ENCODE measurements around the gene DIAPH1. TPM values are rescaled to one million over a fixed set of nuclear protein-coding genes. Genes with fewer than 3 reads are reported as not detected.

The DIAPH1 gene
- total RNA-seq, 2 donors from 2014 or later = 186 to 268 TPM

DNA sequence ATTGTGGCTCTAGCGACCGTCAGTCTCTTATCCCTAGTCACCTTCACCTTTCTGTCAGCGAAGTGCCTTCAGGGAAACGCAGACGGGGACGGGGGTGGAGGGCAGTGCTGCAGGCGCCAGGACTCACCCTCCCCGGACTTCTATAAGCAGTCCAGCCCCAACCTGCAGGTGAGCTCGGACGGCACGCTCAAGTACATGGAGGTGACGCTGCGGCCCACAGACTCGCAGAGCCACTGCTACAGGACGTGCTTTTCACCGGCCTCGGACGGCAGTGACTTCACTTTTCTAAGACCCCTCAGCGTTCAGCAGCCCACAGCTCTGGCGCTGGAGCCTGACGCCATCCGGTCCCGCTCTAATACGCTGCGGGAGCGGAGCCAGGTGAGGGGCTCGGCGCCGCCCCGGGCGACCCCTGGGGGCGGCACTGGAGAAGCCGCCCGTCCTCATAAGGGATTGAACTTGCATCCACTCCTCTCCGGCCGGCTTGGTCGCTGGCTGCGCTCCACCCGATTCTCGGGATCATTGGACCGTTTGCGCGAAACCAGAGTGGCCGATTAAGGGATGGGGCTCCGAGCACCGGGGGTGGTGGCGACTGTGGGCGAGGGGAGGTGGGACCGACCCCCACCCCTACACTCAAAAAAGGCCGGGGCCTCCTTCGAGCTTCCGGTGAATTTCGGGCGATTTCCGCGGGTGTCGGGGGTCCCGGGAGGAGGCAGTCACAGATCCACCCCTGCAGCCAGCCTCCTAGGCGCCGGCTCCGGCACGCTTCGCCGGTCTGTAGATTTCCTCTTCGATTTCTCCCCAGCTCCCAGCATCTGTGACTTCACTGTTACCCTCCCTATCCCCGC is 127.3 kb downstream of the DIAPH1 start:
- no peaks in the 10 kb centered on the region for H3K9me3 Mint-ChIP-seq
- peak overlapping the region; percentile 72 for H3K4me3 Mint-ChIP-seq
- H3K27me3 Mint-ChIP-seq = peaks cover 68% of the 10 kb centered on the region
- ATAC-seq (replicated peaks) = no peak
- H3K36me3 Mint-ChIP-seq (ENCODE audit: low read depth) = peaks cover 12% of the 10 kb centered on the region
- no peak overlapping the region for H3K27ac Mint-ChIP-seq
- H3K4me1 Mint-ChIP-seq = peaks cover 9% of the 10 kb centered on the region

DNA sequence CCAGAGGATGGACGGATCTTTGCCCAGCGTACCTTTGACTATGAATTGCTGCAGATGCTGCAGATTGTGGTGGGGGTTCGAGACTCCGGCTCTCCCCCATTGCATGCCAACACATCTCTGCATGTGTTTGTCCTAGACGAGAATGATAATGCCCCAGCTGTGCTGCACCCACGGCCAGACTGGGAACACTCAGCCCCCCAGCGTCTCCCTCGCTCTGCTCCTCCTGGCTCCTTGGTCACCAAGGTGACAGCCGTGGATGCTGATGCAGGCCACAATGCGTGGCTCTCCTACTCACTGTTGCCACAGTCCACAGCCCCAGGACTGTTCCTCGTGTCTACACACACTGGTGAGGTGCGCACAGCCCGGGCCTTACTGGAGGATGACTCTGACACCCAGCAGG is 128.0 kb downstream of the DIAPH1 start:
- peaks cover 65% of the 10 kb centered on the region for H3K27me3 Mint-ChIP-seq
- ATAC-seq (replicated peaks) = no peak
- no peaks in the 10 kb centered on the region for H3K9me3 Mint-ChIP-seq
- no peak overlapping the region for H3K4me3 Mint-ChIP-seq
- no peak overlapping the region for H3K27ac Mint-ChIP-seq
- H3K36me3 Mint-ChIP-seq (ENCODE audit: low read depth) = peaks cover 10% of the 10 kb centered on the region
- H3K4me1 Mint-ChIP-seq = peaks cover 7% of the 10 kb centered on the region

DNA sequence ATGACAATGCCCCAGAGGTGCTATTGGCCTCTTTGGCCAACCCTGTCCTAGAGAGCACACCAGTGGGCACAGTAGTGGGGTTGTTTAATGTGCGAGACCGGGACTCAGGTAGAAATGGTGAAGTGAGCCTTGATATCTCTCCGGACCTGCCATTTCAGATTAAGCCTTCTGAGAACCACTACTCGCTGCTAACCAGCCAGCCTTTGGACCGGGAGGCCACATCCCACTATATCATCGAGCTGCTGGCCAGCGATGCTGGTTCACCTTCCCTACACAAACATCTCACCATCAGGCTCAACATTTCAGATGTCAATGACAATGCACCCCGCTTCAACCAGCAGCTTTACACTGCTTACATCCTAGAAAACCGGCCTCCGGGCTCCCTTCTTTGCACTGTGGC is 128.5 kb downstream of the DIAPH1 start:
- Mint-ChIP-seq H3K36me3 (ENCODE audit: low read depth) (peaks cover 5% of the 10 kb centered on the region), H3K4me1 (peaks cover 2% of the 10 kb centered on the region), H3K4me3 (no peak overlapping the region), H3K9me3 (no peaks in the 10 kb centered on the region), H3K27ac (no peak overlapping the region), H3K27me3 (peaks cover 62% of the 10 kb centered on the region)
- ATAC-seq (replicated peaks) = no peak

DNA sequence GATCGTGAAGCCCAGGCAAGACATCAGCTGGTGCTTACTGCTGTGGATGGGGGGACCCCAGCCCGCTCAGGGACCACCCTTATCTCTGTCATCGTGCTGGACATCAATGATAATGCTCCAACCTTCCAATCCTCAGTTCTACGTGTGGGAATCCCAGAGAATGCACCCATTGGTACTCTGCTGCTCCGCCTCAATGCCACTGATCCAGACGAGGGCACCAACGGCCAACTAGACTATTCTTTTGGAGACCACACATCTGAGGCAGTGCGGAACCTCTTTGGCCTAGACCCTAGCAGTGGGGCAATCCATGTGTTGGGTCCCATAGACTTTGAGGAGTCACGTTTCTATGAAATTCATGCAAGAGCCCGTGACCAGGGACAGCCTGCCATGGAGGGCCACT is 129.0 kb downstream of the DIAPH1 start:
- Mint-ChIP-seq H3K36me3 (ENCODE audit: low read depth) (peaks cover 5% of the 10 kb centered on the region), H3K27me3 (peaks cover 65% of the 10 kb centered on the region), H3K4me3 (no peak overlapping the region), H3K27ac (no peak overlapping the region), H3K4me1 (no peaks in the 10 kb centered on the region), H3K9me3 (no peaks in the 10 kb centered on the region)
- ATAC-seq (replicated peaks) = no peak

DNA sequence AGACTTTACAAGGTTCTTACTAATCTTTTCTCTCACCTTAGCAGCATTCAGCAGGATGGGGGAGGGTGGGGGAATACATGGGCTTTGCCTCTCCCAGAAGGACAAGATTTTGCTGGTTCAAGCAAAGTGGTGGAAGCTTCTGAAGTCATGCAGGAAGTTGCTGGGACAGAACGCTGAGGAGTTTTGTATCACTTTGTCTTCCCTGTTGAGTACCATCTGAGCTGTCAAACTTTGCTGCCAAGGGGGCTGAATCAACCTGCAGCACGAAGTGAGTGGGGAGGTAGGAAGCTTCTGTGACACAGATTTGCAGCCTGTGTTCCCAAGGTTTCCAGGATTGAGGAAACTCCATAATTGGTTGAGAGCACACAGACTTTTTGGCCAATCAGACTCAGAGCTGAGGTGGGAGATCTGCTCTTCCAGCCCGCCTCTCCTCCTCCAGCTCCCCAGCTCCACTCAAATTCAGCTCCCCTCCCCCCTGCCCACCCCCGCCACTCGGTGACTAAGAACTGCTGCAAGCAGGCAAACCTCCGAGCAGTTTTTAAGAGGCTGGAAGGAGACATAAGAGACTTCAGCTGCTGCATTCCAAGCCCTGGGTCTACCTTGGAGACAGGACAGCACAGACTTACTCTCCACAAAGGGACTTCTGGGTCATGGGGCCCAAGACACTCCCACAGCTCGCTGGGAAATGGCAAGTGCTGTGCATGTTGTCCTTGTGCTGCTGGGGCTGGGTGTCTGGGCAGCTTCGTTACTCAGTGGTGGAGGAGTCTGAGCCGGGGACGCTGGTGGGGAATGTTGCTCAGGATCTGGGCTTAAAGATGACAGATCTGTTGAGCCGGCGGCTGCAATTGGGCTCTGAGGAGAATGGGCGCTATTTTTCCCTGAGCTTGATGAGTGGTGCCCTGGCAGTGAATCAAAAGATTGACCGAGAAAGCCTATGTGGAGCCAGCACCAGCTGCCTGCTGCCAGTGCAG is 129.9 kb downstream of the DIAPH1 start, which contains the start of gene PCDHGC5:
Gene PCDHGC5 (plus strand): TSS at position 491 of the 971 bp plus-strand sequence. CDS start 160 bp downstream, at position 651.
- ATAC-seq (replicated peaks) = no peak
- Mint-ChIP-seq H3K36me3 (ENCODE audit: low read depth) (peaks cover 5% of the 10 kb centered on the region), H3K27ac (no peak within 1 kb of the TSS), H3K9me3 (no peaks in the 10 kb centered on the region), H3K27me3 (peaks cover 69% of the 10 kb centered on the region), H3K4me3 (no peak within 1 kb of the TSS), H3K4me1 (no peaks in the 10 kb centered on the region)

DNA sequence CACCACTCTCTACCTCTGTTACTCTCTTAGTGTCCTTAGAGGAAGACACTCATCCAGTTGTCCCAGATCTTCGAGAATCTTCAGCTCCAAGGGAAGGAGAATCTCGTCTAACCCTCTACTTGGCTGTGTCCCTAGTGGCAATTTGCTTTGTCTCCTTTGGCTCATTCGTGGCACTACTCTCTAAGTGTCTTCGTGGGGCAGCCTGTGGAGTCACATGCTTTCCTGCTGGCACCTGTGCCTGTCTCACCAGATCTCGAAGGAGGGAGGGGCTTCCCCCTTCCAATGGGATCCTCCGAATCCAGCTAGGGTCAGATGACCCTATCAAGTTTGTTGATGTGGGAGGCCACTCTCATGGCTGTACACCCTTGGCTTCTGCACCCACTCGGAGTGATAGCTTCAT is 131.7 kb downstream of the DIAPH1 start:
- no peaks in the 10 kb centered on the region for H3K9me3 Mint-ChIP-seq
- peaks cover 4% of the 10 kb centered on the region for H3K36me3 Mint-ChIP-seq (ENCODE audit: low read depth)
- H3K27ac Mint-ChIP-seq = no peak overlapping the region
- ATAC-seq (replicated peaks) = no peak
- H3K4me3 Mint-ChIP-seq = no peak overlapping the region
- peaks cover 74% of the 10 kb centered on the region for H3K27me3 Mint-ChIP-seq
- H3K4me1 Mint-ChIP-seq = no peaks in the 10 kb centered on the region

DNA sequence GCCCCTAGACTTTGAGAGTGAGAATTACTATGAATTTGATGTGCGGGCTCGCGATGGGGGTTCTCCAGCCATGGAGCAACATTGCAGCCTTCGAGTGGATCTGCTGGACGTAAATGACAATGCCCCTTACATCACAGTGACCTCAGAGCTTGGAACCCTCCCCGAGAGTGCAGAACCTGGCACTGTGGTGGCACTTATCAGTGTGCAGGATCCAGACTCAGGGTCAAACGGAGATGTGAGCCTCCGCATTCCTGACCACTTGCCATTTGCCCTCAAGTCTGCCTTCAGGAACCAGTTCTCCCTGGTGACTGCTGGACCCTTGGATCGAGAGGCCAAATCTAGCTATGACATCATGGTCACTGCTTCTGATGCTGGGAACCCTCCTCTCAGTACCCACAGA is 132.7 kb downstream of the DIAPH1 start:
- H3K4me3 Mint-ChIP-seq = no peak overlapping the region
- no peak overlapping the region for H3K27ac Mint-ChIP-seq
- H3K36me3 Mint-ChIP-seq (ENCODE audit: low read depth) = no peaks in the 10 kb centered on the region
- ATAC-seq (replicated peaks) = no peak
- no peaks in the 10 kb centered on the region for H3K9me3 Mint-ChIP-seq
- no peaks in the 10 kb centered on the region for H3K4me1 Mint-ChIP-seq
- H3K27me3 Mint-ChIP-seq = peaks cover 72% of the 10 kb centered on the region

DNA sequence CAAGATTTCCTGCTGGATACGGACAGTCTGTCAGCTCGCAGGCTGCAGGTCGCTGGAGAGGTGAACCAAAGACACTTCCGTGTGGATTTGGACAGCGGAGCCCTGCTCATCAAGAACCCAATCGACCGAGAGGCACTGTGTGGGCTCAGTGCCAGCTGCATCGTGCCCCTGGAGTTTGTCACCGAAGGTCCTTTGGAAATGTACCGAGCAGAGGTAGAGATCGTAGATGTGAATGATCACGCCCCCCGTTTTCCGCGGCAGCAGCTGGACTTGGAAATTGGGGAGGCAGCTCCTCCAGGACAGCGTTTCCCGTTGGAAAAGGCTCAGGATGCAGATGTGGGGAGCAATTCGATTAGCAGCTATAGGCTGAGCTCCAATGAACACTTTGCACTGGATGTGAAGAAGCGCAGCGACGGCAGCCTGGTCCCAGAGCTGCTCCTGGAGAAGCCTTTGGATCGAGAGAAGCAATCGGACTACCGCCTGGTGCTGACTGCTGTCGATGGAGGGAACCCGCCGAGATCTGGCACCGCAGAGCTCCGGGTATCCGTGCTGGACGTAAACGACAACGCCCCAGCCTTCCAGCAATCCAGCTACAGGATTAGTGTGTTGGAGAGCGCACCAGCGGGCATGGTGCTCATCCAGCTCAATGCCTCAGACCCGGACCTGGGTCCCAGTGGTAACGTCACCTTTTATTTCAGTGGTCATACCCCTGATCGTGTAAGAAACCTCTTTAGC is 133.3 kb downstream of the DIAPH1 start:
- ATAC-seq (replicated peaks) = no peak
- Mint-ChIP-seq H3K36me3 (ENCODE audit: low read depth) (no peaks in the 10 kb centered on the region), H3K4me1 (no peaks in the 10 kb centered on the region), H3K4me3 (peak overlapping the region; percentile 25), H3K27me3 (peaks cover 71% of the 10 kb centered on the region), H3K9me3 (no peaks in the 10 kb centered on the region), H3K27ac (no peak overlapping the region)

DNA sequence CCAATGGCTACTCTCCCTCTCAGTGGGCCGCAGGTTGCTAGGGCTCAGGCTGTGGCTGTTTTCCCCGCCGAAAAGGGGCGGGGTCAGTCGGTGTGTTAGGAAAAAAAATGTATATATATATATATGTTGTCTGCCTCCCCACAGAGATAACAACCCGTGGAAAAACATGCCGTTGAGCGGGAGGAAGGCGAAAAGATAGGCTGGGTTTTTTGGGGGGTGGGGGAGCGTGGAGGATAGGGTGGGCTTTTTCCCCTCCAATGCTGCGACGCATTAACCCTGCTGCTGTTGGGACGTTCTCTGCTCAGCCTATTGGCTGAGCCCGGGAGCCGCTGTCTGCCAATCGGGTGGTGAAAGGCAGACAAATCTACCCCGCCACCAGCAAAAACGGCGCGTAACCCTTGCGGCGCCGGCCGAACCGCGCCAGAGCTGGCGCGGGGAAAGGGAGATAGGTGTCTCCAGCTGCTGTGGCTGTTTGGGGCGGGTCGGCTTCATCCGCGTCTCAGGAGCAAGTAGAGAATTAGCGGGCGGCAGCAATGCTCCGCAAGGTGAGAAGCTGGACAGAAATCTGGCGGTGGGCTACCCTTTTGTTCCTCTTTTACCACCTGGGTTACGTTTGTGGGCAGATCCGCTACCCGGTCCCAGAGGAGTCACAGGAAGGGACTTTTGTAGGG is 134.0 kb downstream of the DIAPH1 start, which contains the start of gene PCDHGC4:
Gene PCDHGC4 (plus strand): TSS at position 390 of the 671 bp plus-strand sequence. CDS start 144 bp downstream, at position 534.
- no peak for ATAC-seq (replicated peaks)
- Mint-ChIP-seq H3K4me1 (no peaks in the 10 kb centered on the region), H3K9me3 (no peaks in the 10 kb centered on the region), H3K4me3 (peak within 1 kb of the TSS; percentile 25), H3K27ac (no peak within 1 kb of the TSS), H3K27me3 (peaks cover 69% of the 10 kb centered on the region), H3K36me3 (ENCODE audit: low read depth) (no peaks in the 10 kb centered on the region)

DNA sequence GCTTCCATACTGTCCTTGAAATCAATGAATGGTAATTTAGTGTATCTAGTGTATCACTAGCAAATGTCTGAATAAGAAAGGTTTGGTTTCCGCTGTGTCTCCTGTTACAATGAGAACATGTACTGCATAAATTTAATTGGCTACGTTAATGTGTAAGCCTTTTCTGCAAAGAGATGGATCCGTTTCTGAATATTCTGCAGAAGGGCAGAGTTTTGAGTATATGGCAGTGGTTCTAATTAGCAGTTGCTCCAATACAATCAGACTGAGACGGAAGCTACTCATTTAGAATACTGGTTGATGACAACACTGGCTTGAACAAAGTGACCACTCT is 134.5 kb downstream of the DIAPH1 start:
- Mint-ChIP-seq H3K36me3 (ENCODE audit: low read depth) (no peaks in the 10 kb centered on the region), H3K4me3 (no peak overlapping the region), H3K4me1 (no peaks in the 10 kb centered on the region), H3K9me3 (no peaks in the 10 kb centered on the region), H3K27me3 (peaks cover 70% of the 10 kb centered on the region), H3K27ac (no peak overlapping the region)
- no peak for ATAC-seq (replicated peaks)

DNA sequence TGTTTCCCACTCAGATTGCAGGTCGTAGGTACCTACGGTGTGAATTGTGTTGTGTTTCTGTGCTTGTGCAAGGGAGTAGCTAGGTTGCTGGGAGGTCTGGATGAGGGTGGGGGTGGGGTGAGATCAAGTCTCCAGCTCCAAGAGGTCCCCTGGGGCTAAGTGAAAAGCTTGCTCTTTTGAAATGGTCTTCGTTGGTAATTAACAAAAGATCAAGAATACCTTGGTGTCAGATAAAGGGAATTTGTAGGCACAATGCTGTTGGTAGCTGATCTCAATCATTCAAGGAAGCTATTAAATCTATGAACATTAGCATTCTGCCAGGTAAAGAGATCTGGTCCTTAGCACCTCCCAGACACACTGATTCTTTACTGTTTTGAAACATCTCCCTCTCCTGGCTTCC is 134.9 kb downstream of the DIAPH1 start:
- no peak for ATAC-seq (replicated peaks)
- no peaks in the 10 kb centered on the region for H3K36me3 Mint-ChIP-seq (ENCODE audit: low read depth)
- H3K4me3 Mint-ChIP-seq = no peak overlapping the region
- no peak overlapping the region for H3K27ac Mint-ChIP-seq
- no peaks in the 10 kb centered on the region for H3K4me1 Mint-ChIP-seq
- peaks cover 68% of the 10 kb centered on the region for H3K27me3 Mint-ChIP-seq
- H3K9me3 Mint-ChIP-seq = no peaks in the 10 kb centered on the region

DNA sequence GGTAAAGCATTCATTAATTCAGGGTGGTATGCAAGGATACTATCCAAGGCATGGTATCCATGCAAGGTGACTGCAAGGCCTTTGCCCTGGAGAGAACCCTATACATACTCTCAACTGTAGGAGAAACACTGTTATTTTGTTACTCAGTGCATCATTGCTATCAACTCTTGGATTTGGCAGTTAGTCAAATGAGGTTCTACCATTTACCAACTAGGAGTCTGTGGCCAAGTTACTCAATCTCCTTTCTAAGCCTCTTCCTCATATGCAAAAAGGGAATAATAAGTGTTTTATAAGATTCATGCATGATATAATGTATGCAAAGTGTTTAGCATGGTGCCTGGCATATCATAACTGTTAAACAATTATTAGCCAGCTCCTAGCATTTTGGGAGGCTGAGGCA is 139.0 kb downstream of the DIAPH1 start:
- H3K27me3 Mint-ChIP-seq = peaks cover 73% of the 10 kb centered on the region
- H3K4me1 Mint-ChIP-seq = peaks cover 8% of the 10 kb centered on the region
- no peak overlapping the region for H3K27ac Mint-ChIP-seq
- H3K36me3 Mint-ChIP-seq (ENCODE audit: low read depth) = no peaks in the 10 kb centered on the region
- no peak for ATAC-seq (replicated peaks)
- no peak overlapping the region for H3K4me3 Mint-ChIP-seq
- no peaks in the 10 kb centered on the region for H3K9me3 Mint-ChIP-seq

DNA sequence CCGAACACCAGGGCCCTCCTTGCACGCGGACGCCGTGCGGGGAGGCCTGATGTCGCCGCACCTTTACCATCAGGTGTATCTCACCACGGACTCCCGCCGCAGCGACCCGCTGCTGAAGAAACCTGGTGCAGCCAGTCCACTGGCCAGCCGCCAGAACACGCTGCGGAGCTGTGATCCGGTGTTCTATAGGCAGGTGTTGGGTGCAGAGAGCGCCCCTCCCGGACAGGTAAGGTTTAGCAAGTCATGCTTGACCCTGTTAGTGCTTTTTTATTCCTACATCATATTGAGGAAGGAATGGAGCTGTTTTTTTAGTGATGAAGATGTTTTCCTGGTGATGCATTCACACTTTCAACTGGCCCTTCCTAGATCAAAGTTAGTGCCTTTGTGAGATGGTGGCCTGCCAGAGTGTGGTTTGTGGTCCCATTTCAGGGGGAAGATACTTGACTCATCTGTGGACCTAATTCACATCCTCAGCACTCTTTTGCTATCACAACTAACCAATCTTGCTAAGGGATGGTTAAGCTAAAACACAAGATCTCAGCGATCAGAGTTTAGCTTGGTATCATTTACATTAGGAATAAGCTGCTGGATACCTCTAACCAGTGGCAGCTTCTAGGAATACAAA is 140.4 kb downstream of the DIAPH1 start:
- no peaks in the 10 kb centered on the region for H3K36me3 Mint-ChIP-seq (ENCODE audit: low read depth)
- H3K27me3 Mint-ChIP-seq = peaks cover 60% of the 10 kb centered on the region
- ATAC-seq (replicated peaks) = peak; percentile 28
- peaks cover 8% of the 10 kb centered on the region for H3K4me1 Mint-ChIP-seq
- no peak overlapping the region for H3K27ac Mint-ChIP-seq
- no peaks in the 10 kb centered on the region for H3K9me3 Mint-ChIP-seq
- no peak overlapping the region for H3K4me3 Mint-ChIP-seq

All from activated T-helper 17 cell treated with anti-CD3 and anti-CD28 coated beads, Interleukin-2, amount 50 U/mL, for 72 hours (primary cell).